Measurements from ENCODE around the gene IGSF8.

Gene IGSF8

GRCh38 chr1:160047111-160047991 is 51.1 kb downstream of the IGSF8 start:
- TF ChIP-seq CTCF (IDR thresholded peaks at IDR 0.05) = no peak
- Histone ChIP-seq H2AFZ (no peak overlapping the region), H3K9ac (no peak overlapping the region), H3K4me1 (no peaks in the 10 kb centered on the region), H3K9me3 (ENCODE audit: control insufficient read depth, low read length) (no peaks in the 10 kb centered on the region), H3K4me2 (ENCODE audit: low read length) (no peak overlapping the region), H3K27ac (no peak overlapping the region), H3K4me3 (ENCODE audit: low read depth, low read length) (no peak overlapping the region), H3K27me3 (ENCODE audit: control insufficient read depth, insufficient read depth, low read length) (no peaks in the 10 kb centered on the region), H3K36me3 (ENCODE audit: control insufficient read depth, insufficient read depth, low read length) (no peaks in the 10 kb centered on the region), H3K79me2 (no peaks in the 10 kb centered on the region)

GRCh38 chr1:160046494-160047110 is 51.8 kb downstream of the IGSF8 start:
- H3K4me1 ChIP-seq = no peaks in the 10 kb centered on the region
- H3K36me3 ChIP-seq (ENCODE audit: control insufficient read depth, insufficient read depth, low read length) = no peaks in the 10 kb centered on the region
- H3K9me3 ChIP-seq (ENCODE audit: control insufficient read depth, low read length) = no peaks in the 10 kb centered on the region
- H3K27me3 ChIP-seq (ENCODE audit: control insufficient read depth, insufficient read depth, low read length) = no peaks in the 10 kb centered on the region
- no peak overlapping the region for H2AFZ ChIP-seq
- peak overlapping the region; percentile 16 for H3K4me2 ChIP-seq (ENCODE audit: low read length)
- TF ChIP-seq CTCF (IDR thresholded peaks at IDR 0.05) = peak; percentile 40
- H3K27ac ChIP-seq = no peak overlapping the region
- H3K4me3 ChIP-seq (ENCODE audit: low read depth, low read length) = no peak overlapping the region
- H3K79me2 ChIP-seq = no peaks in the 10 kb centered on the region
- no peak overlapping the region for H3K9ac ChIP-seq

GRCh38 chr1:160045653-160046052 is 52.8 kb downstream of the IGSF8 start:
- Histone ChIP-seq H3K9ac (no peak overlapping the region), H3K79me2 (no peaks in the 10 kb centered on the region), H3K36me3 (ENCODE audit: control insufficient read depth, insufficient read depth, low read length) (no peaks in the 10 kb centered on the region), H2AFZ (no peak overlapping the region), H3K27ac (no peak overlapping the region), H3K4me3 (ENCODE audit: low read depth, low read length) (no peak overlapping the region), H3K4me2 (ENCODE audit: low read length) (no peak overlapping the region), H3K9me3 (ENCODE audit: control insufficient read depth, low read length) (no peaks in the 10 kb centered on the region), H3K27me3 (ENCODE audit: control insufficient read depth, insufficient read depth, low read length) (no peaks in the 10 kb centered on the region), H3K4me1 (no peaks in the 10 kb centered on the region)
- no peak for TF ChIP-seq CTCF (IDR thresholded peaks at IDR 0.05)

GRCh38 chr1:160043543-160043942 is 54.9 kb downstream of the IGSF8 start:
- H3K27ac ChIP-seq = no peak overlapping the region
- no peak for TF ChIP-seq CTCF (IDR thresholded peaks at IDR 0.05)
- no peaks in the 10 kb centered on the region for H3K27me3 ChIP-seq (ENCODE audit: control insufficient read depth, insufficient read depth, low read length)
- no peak overlapping the region for H3K4me3 ChIP-seq (ENCODE audit: low read depth, low read length)
- H3K9ac ChIP-seq = no peak overlapping the region
- no peaks in the 10 kb centered on the region for H3K79me2 ChIP-seq
- no peaks in the 10 kb centered on the region for H3K9me3 ChIP-seq (ENCODE audit: control insufficient read depth, low read length)
- H3K4me2 ChIP-seq (ENCODE audit: low read length) = no peak overlapping the region
- H3K4me1 ChIP-seq = no peaks in the 10 kb centered on the region
- no peak overlapping the region for H2AFZ ChIP-seq
- H3K36me3 ChIP-seq (ENCODE audit: control insufficient read depth, insufficient read depth, low read length) = no peaks in the 10 kb centered on the region
